Activated CD8-positive, alpha-beta T cell treated with anti-CD3 and anti-CD28 coated beads, Interleukin-2, amount 10 ng/mL, durations not matched to agents 7 days and 5 days (primary cell): ENCODE measurements around the gene KCNAB1. TPM values are rescaled to one million over a fixed set of nuclear protein-coding genes. Genes with fewer than 3 reads are reported as not detected.

Source experiments
- ATAC-seq: fragments of 150-1000 bp; cut with Tn5 transposase; one replicate; pipeline ENCODE4 v1.10.0; 2021; ENCODE audit warnings: moderate library complexity
- CTCF ChIA-PET: fragments of 350-600 bp; sonication (Branson Sonifier 250); formaldehyde crosslinking; loops from one replicate; lab custom pipeline; 2021; ENCODE audit warnings: antibody characterized with exemption; lab: Charles Lee
- POLR2A ChIA-PET: fragments of 350-600 bp; sonication (Branson Sonifier 250); formaldehyde crosslinking; loops from one replicate; lab custom pipeline; 2021; ENCODE audit warnings: antibody characterized with exemption; lab: Charles Lee
- DNase-seq: peaks from one replicate; pipeline ENCODE4 v3.0.0-alpha.2; 2020
- H3K27ac Mint-ChIP-seq: one replicate; pipeline ENCODE4 v1.8.0; 2021; ENCODE audit warnings: mild to moderate bottlenecking, mixed read lengths
- H3K27me3 Mint-ChIP-seq: one replicate; pipeline ENCODE4 v1.8.0; 2021; ENCODE audit warnings: low read depth, mixed read lengths
- H3K36me3 Mint-ChIP-seq: one replicate; pipeline ENCODE4 v1.8.0; 2021; ENCODE audit warnings: low read depth, mixed read lengths
- H3K4me1 Mint-ChIP-seq: one replicate; pipeline ENCODE4 v1.8.0; 2021; ENCODE audit warnings: low read depth, mixed read lengths
- H3K4me3 Mint-ChIP-seq: one replicate; pipeline ENCODE4 v1.8.0; 2021; ENCODE audit warnings: mild to moderate bottlenecking, mixed read lengths
- H3K9me3 Mint-ChIP-seq: one replicate; pipeline ENCODE4 v1.8.0; 2022; ENCODE audit warnings: mixed read lengths; ENCODE audit not compliant: insufficient read depth
- total RNA-seq, 2 experiments: library from RNA; stranded (reverse); gene quantifications; one replicate each; pipeline ENCODE4 v1.2.3, GENCODE V29; 2021

Gene KCNAB1
- total RNA-seq, 2 experiments from 2014 or later: 0.08 TPM; not detected in 1

- Mint-ChIP-seq H3K27ac (no peak overlapping the region), H3K9me3 (no peaks in the 10 kb centered on the region), H3K4me3 (no peak overlapping the region), H3K36me3 (no peaks in the 10 kb centered on the region), H3K27me3 (peaks cover 14% of the 10 kb centered on the region), H3K4me1 (no peaks in the 10 kb centered on the region)
- ATAC-seq (no peak), DNase-seq (no peak)
- POLR2A ChIA-PET: no interaction called here
- CTCF ChIA-PET: interaction anchor here (1.0 kb wide), 1 partner anchor 11 kb away, joined by 3 read pairs; no protein-coding TSS in a partner anchor
Measured at GRCh38 chr3:156460206-156460611, 339.8 kb downstream of the KCNAB1 start.

GRCh38 chr3:156461889-156462288 lies 341.5 kb downstream of the KCNAB1 start:
- DNase-seq: no peak
- H3K27me3 Mint-ChIP-seq: peaks cover 16% of the 10 kb centered on the region
- ChIA-PET POLR2A (interaction anchor here (0.6 kb wide), 1 partner anchor 50 kb away, joined by 3 read pairs; no protein-coding TSS in a partner anchor), CTCF (interaction anchor here (1.1 to 1.2 kb wide), 2 partner anchors 12 to 48 kb away, joined by 3 to 9 read pairs; no protein-coding TSS in a partner anchor)
- H3K4me3 Mint-ChIP-seq: no peak overlapping the region
- H3K27ac Mint-ChIP-seq: no peak overlapping the region
- no peaks in the 10 kb centered on the region for H3K36me3 Mint-ChIP-seq
- no peaks in the 10 kb centered on the region for H3K9me3 Mint-ChIP-seq
- H3K4me1 Mint-ChIP-seq: no peaks in the 10 kb centered on the region
- ATAC-seq: no peak

DNA sequence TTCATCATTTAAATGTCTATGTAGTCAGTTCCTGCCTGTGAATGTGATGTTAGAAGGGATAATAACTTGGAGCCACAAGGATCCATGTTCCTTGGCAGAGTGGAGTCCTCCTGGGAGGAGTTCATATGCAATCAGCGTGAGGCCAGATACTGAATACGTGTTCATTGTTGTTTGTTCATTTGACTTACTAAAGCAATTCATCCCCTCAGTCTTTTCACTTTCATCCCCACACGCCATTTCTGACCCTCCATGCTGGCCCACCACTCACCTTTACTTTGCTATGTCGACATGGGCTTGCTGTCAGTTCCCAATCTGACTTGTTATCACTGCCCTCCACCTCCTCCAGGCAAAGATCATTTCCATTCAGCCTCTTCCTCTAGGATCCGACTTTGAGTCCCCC lies 342.7 kb downstream of the KCNAB1 start:
- CTCF ChIA-PET: no interaction called here
- no peak overlapping the region for H3K27ac Mint-ChIP-seq
- no peaks in the 10 kb centered on the region for H3K36me3 Mint-ChIP-seq
- no peaks in the 10 kb centered on the region for H3K9me3 Mint-ChIP-seq
- peaks cover 18% of the 10 kb centered on the region for H3K27me3 Mint-ChIP-seq
- DNase-seq (no peak), ATAC-seq (no peak)
- POLR2A ChIA-PET: no interaction called here
- H3K4me3 Mint-ChIP-seq: no peak overlapping the region
- no peaks in the 10 kb centered on the region for H3K4me1 Mint-ChIP-seq

DNA sequence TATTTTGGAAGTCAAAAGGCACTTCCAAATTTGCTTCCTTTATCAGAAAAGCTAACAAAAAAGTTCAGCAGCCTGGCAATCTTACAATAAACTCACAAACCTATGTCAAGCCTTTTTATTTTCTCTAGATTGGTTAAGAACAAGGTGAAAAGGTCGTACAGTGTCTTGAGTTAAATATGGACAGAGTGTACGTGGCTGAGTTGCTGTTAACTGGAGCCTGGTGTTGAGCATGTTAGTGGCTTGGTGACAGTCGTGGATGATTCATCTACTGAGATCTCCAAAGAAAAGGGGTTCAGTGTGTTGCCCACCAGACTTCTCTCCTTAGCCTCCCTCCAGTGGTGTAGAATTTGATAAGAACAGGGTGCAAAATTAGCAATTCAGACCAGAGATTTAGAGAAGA lies 344.8 kb downstream of the KCNAB1 start:
- Mint-ChIP-seq H3K4me3 (no peak overlapping the region), H3K9me3 (no peaks in the 10 kb centered on the region), H3K36me3 (no peaks in the 10 kb centered on the region), H3K4me1 (no peaks in the 10 kb centered on the region), H3K27ac (no peak overlapping the region), H3K27me3 (peaks cover 24% of the 10 kb centered on the region)
- ChIA-PET POLR2A (no interaction called here), CTCF (interaction anchor here (1.1 to 2.6 kb wide), 3 partner anchors 16 to 315 kb away, joined by 3 to 14 read pairs (median 4); no protein-coding TSS in a partner anchor)
- DNase-seq (no peak), ATAC-seq (no peak)

DNA sequence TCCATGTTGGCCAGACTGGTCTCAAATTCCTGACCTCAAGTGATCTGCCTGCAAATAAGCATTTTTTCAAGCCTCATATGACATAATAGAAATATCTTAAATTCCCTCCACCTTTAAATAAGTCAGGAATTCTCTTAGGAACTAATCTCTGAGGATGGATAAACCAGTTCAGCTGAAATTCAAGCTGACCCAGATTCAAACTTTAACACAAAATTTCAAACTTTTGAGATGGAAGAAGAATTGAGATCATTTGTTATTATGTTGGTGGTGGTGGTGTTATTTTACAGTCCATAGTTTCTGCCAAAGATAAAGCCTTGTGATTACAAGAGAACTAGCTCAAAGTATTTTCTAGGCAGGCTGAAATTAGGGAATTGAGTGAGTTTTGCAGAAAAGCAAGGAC lies 349.1 kb downstream of the KCNAB1 start:
- H3K27me3 Mint-ChIP-seq: peaks cover 24% of the 10 kb centered on the region
- POLR2A ChIA-PET: no interaction called here

DNA sequence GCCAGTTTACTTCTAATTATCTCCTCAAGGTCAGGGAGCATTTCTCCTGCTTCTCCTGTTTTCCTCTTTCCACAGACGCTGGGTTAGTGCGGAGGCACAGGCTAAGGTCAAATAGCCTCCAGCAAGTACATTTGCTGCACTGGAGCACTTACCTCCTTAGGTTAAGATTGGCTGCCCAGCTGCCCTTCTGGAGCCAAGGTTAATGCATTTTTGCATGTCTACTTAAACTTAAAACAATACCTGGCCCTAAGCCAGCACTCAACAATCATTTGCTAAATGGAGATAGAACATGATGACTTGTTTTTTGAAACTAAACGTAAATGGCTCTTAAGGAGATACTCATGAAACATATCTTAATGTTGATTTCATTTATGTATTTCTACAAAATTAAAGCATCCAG lies 351.1 kb downstream of the KCNAB1 start:
- CTCF ChIA-PET: interaction anchor here (4.9 kb wide), 1 partner anchor 37 kb away, joined by 41 read pairs; no protein-coding TSS in a partner anchor
- Mint-ChIP-seq H3K4me3 (no peak overlapping the region), H3K9me3 (no peaks in the 10 kb centered on the region), H3K27me3 (peaks cover 33% of the 10 kb centered on the region), H3K27ac (no peak overlapping the region), H3K36me3 (no peaks in the 10 kb centered on the region), H3K4me1 (peaks cover 3% of the 10 kb centered on the region)
- POLR2A ChIA-PET: no interaction called here
- no peak for ATAC-seq
- DNase-seq: no peak

More for the DNA sequence above, 349.1 kb downstream of the KCNAB1 start:
- CTCF ChIA-PET: interaction anchor here (1.0 to 2.9 kb wide), 4 partner anchors 19 to 668 kb away, joined by 3 to 18 read pairs (median 6); no protein-coding TSS in a partner anchor
- ATAC-seq: no peak
- no peak for DNase-seq
- Mint-ChIP-seq H3K9me3 (no peaks in the 10 kb centered on the region), H3K4me1 (no peaks in the 10 kb centered on the region), H3K27ac (no peak overlapping the region), H3K4me3 (no peak overlapping the region), H3K36me3 (no peaks in the 10 kb centered on the region)

DNA sequence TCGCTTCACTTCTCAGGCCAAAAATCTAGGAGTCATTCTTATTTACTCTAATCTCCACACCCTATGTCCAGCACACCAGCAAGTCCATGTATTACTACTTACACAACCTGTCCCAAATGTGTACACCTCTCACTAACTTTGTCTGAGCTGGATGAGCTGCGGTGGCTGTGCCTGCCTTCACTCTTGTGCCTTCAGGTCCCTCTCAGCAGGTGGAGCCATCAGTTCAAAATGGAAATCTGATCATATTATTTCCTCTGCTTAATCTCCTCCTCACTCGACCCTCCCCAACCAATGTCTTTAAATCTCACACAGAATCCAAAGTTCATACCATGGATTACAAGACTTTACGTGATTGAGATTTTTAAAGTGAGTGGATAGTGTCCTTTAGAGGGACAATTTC lies 351.8 kb downstream of the KCNAB1 start:
- H3K4me3 Mint-ChIP-seq: no peak overlapping the region
- H3K4me1 Mint-ChIP-seq: peaks cover 3% of the 10 kb centered on the region
- ATAC-seq (no peak), DNase-seq (no peak)
- no peak overlapping the region for H3K27ac Mint-ChIP-seq
- no peaks in the 10 kb centered on the region for H3K36me3 Mint-ChIP-seq
- CTCF ChIA-PET: interaction anchor here (4.9 kb wide), 1 partner anchor 37 kb away, joined by 41 read pairs; no protein-coding TSS in a partner anchor
- POLR2A ChIA-PET: no interaction called here
- H3K9me3 Mint-ChIP-seq: no peaks in the 10 kb centered on the region
- peaks cover 33% of the 10 kb centered on the region for H3K27me3 Mint-ChIP-seq

DNA sequence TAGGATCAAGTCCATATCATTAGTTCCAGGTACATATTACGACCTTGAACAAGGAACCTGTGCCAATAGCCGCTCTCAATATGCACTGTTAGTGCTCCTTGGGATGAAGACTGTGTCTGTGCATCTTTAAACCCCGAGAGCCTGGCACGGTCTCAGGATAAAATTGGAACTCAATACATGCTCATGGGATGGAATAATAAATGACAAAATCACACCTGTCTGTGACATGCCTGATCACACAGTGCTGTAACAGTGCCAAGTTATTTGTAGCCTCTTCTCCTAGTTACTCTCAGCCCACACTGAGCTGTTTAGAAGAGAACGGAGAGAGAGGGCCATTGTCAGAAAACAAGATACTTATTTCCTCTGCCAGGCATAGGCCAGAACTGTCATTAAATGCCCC lies 352.3 kb downstream of the KCNAB1 start:
- ChIA-PET CTCF (interaction anchor here (1.3 to 4.9 kb wide), 4 partner anchors 31 to 665 kb away, joined by 3 to 41 read pairs (median 8); no protein-coding TSS in a partner anchor), POLR2A (no interaction called here)
- DNase-seq (no peak), ATAC-seq (no peak)
- Mint-ChIP-seq H3K27me3 (peaks cover 33% of the 10 kb centered on the region), H3K4me1 (peaks cover 3% of the 10 kb centered on the region), H3K4me3 (no peak overlapping the region), H3K36me3 (no peaks in the 10 kb centered on the region), H3K9me3 (no peaks in the 10 kb centered on the region), H3K27ac (no peak overlapping the region)

DNA sequence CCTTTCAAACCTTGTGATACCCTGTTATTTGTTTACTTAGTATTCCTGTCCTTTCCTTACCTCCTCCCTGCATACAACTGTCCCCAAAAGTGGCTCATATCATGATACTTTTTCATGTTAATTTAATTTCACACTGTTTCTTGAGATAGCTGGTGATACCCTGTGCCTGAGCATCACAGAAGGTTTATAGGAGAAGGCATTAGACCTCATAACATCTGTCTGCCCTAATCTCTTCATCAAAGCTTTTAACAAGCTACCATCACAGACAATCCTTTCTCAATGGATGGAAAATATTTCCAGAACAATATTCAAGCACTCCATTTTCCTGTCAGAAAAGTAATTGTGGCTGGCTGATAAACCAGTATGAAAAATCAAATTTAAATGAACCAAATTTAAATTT lies 353.0 kb downstream of the KCNAB1 start:
- POLR2A ChIA-PET: no interaction called here

DNA sequence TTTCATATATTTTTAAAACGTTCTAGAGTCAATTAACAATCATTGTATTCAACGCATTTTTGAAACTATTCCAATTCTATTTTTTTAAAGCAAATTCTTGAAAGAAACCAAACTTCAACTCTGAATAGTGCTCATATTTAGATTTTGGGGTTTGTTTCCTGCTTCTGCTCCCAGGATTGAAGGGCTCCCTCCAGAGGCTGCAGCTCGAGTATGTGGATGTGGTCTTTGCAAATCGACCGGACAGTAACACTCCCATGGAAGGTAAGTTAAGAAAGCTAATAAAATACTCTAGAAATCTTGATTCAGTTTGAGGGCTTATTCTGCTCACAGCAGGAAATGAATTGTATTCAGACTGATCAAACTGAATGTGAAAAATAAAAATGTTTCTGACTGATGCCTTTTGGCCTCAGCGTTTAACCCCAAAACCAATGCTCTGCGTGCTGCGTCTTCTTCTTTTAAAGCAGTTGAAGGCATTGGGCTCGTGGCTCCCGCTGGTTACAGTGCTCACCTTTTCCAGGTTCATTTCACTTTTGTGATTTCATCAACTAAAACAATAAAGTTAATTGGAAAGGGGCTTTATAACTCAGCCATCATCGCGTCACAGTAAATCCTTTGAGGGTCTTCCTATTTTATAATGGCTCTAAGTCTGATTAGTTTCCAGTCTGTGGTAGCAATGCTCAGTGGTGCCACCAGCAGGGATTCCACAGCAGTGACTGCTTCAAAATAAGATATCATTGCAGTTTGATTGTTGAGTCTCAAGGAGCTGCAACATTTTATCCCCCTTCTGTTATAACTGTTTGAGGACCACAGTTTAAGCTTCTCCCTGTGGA lies 354.4 kb downstream of the KCNAB1 start:
- ATAC-seq (no peak), DNase-seq (peak; percentile 29)
- ChIA-PET CTCF (interaction anchor here (0.7 to 4.9 kb wide), 10 partner anchors 9 to 801 kb away, joined by 3 to 41 read pairs (median 7); no protein-coding TSS in a partner anchor), POLR2A (interaction anchor here (0.6 kb wide), 1 partner anchor 68 kb away, joined by 3 read pairs; no protein-coding TSS in a partner anchor)
- Mint-ChIP-seq H3K4me3 (no peak overlapping the region), H3K27me3 (peaks cover 32% of the 10 kb centered on the region), H3K27ac (no peak overlapping the region), H3K4me1 (peaks cover 3% of the 10 kb centered on the region), H3K9me3 (no peaks in the 10 kb centered on the region), H3K36me3 (no peaks in the 10 kb centered on the region)

More for the DNA sequence above, 353.0 kb downstream of the KCNAB1 start:
- no peak overlapping the region for H3K4me3 Mint-ChIP-seq
- no peak for DNase-seq
- H3K27ac Mint-ChIP-seq: no peak overlapping the region
- CTCF ChIA-PET: interaction anchor here (1.3 to 4.9 kb wide), 5 partner anchors 24 to 664 kb away, joined by 3 to 41 read pairs (median 8); no protein-coding TSS in a partner anchor
- no peaks in the 10 kb centered on the region for H3K9me3 Mint-ChIP-seq
- H3K27me3 Mint-ChIP-seq: peaks cover 32% of the 10 kb centered on the region
- no peak for ATAC-seq
- no peaks in the 10 kb centered on the region for H3K36me3 Mint-ChIP-seq
- peaks cover 3% of the 10 kb centered on the region for H3K4me1 Mint-ChIP-seq

DNA sequence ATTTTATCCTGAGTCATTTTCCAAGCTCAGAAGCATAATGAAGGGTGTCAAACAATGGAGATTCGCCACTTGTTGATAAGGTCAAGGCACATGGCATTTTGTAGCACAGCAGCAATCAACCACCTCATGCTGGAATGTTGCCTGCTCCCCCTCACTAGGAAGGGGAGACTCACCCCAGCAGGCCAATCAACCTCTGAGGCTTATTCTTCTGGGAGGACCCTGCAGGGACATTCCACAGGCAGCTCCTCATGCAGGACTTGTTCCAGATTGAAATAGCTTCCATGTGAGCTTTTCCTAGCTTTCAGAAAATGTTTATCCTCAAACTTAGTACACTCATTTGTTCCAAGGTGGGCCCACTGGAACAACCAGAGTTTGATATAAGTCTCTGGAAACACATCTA lies 356.9 kb downstream of the KCNAB1 start:
- H3K27ac Mint-ChIP-seq: no peak overlapping the region
- H3K36me3 Mint-ChIP-seq: no peaks in the 10 kb centered on the region
- peaks cover 25% of the 10 kb centered on the region for H3K27me3 Mint-ChIP-seq
- no peaks in the 10 kb centered on the region for H3K9me3 Mint-ChIP-seq
- ChIA-PET POLR2A (no interaction called here), CTCF (interaction anchor here (0.8 kb wide), 1 partner anchor 32 kb away, joined by 3 read pairs; no protein-coding TSS in a partner anchor)
- H3K4me1 Mint-ChIP-seq: peaks cover 13% of the 10 kb centered on the region
- ATAC-seq (no peak), DNase-seq (no peak)
- no peak overlapping the region for H3K4me3 Mint-ChIP-seq

- Mint-ChIP-seq H3K9me3 (no peaks in the 10 kb centered on the region), H3K27me3 (peaks cover 20% of the 10 kb centered on the region), H3K36me3 (no peaks in the 10 kb centered on the region), H3K4me3 (no peak overlapping the region), H3K4me1 (peaks cover 26% of the 10 kb centered on the region), H3K27ac (no peak overlapping the region)
- ATAC-seq (no peak), DNase-seq (no peak)
- CTCF ChIA-PET: interaction anchor here (0.5 to 10.0 kb wide), 2 partner anchors 30 to 32 kb away, joined by 3 to 99 read pairs; no protein-coding TSS in a partner anchor
- POLR2A ChIA-PET: no interaction called here
Measured at GRCh38 chr3:156478891-156479290, 358.5 kb downstream of the KCNAB1 start.
